Right lobe of liver (tissue), 6 donors: ENCODE data around the gene TRAK1. TPM values are rescaled to one million over a fixed set of nuclear protein-coding genes. Genes with fewer than 3 reads are reported as not detected.

ENCODE experiments used
- ATAC-seq, 4 donors: fragments of 200-7000 bp; cut with Tn5 transposase; one replicate each; pipeline ENCODE4 v1.9.1; 2020; ENCODE audit warnings: mild to moderate bottlenecking in 4 of 4, moderate library complexity in 4 of 4
- DNase-seq, 3 donors: peaks; one replicate each; pipeline ENCODE4 v3.0.0-alpha.2; 2020
- H3K27ac ChIP-seq, 3 donors: fragments of 200-600 bp; one replicate each; pipeline ENCODE4 v1.8.0; 2022
- H3K27me3 ChIP-seq, 2 donors: fragments of 200-600 bp; one replicate each; pipeline ENCODE4 v1.8.0; 2022
- H3K36me3 ChIP-seq, 4 donors: fragments of 200-600 bp; sonication (generic) in 1 of 4; one replicate each; pipeline versions ENCODE4 v1.5.1 to v1.8.0; 2017 to 2022; ENCODE audit warnings: control low read depth in 1 of 4
- H3K4me1 ChIP-seq, 4 donors: fragments of 200-600 bp; sonication (generic) in 1 of 4; one replicate each; pipeline versions ENCODE4 v1.5.1 to v1.8.0; 2017 to 2022; ENCODE audit warnings: control low read depth in 1 of 4
- H3K4me3 ChIP-seq, 3 donors: fragments of 200-600 bp; one replicate each; pipeline ENCODE4 v1.8.0; 2022
- H3K9me3 ChIP-seq, 4 donors: fragments of 200-600 bp; sonication (generic) in 1 of 4; one replicate each; pipeline versions ENCODE4 v1.5.1 to v1.8.0; 2017 to 2022; ENCODE audit warnings: control low read depth in 1 of 4
- CTCF ChIP-seq, 4 donors: fragments of 200-600 bp in 3 of 4; fragments of 450-650 bp in 1 of 4; IDR thresholded peaks; one replicate each; pipeline versions ENCODE4 v1.5.1 to v1.8.0; 2016 to 2022; ENCODE audit warnings: antibody characterized with exemption in 4 of 4, mild to moderate bottlenecking in 2 of 4
- POLR2A ChIP-seq: fragments of 450-650 bp; IDR thresholded peaks from one replicate; pipeline ENCODE4 v1.6.1; 2017; ENCODE audit warnings: antibody characterized with exemption, mild to moderate bottlenecking
- WGBS: methylation state at CpG from one replicate; pipeline ENCODE4 v1.1.6; 2018; ENCODE audit warnings: low coverage, low lambda C conversion rate; ENCODE audit not compliant: insufficient coverage; ENCODE audit errors: missing lambda C conversion rate; 5-methylcytosine and 5-hydroxymethylcytosine counted together
- intact Hi-C, 2 donors: fragments of 100-400 bp; cut with DNase I; formaldehyde crosslinking; loops; one replicate each; pipeline versions ENCODE4 v1.11.2 to v1.14.1; 2022
- total RNA-seq, 6 experiments: library from RNA; depleted of rRNA in 2 of 6; stranded (reverse); fragments of >200 nt in 2 of 6; fragmentation: NEBNext Ultra II Directional in 3 of 6; extraction: Animal tissue kit (Norgen Biotek cat#: 25700) in 3 of 6; gene quantifications; one replicate each; pipeline versions ENCODE4 v1.1.0 to v1.2.4, GENCODE V29; 2016 to 2023
- donor health status: DM: no; HTN: yes; CAD: no.
- donor health status: DM: no; HTN: no; CAD: no.
- donor health status: DM: no; HTN: no; CAD: no.
- donor health status: DM: no; HTN: yes; CAD: no.
- donor health status: DM: no; HTN: yes; CAD: no.

Gene TRAK1
- total RNA-seq, 6 experiments from 2014 or later = 9.5 to 16.4 (median 12.2) TPM

GRCh38 chr3:42097566-42097946 is 6.4 kb downstream of the TRAK1 start:
- intact Hi-C loops = loop anchor here in 1 of 2 donors (5.0 kb wide), 1 partner anchor 200 kb away; no protein-coding TSS in a partner anchor
- Histone ChIP-seq H3K27me3 (no peaks in the 10 kb centered on the region), H3K36me3 (no peaks in the 10 kb centered on the region), H3K27ac (no peak overlapping the region), H3K9me3 (no peaks in the 10 kb centered on the region), H3K4me1 (peaks cover 0 to 12% (median 4%) of the 10 kb centered on the region in 4 donors), H3K4me3 (no peak overlapping the region)
- ATAC-seq (no peak), DNase-seq (no peak)
- 92% methylated on average over 3 of the region's 3 CpGs for WGBS
- TF ChIP-seq CTCF (IDR thresholded peaks at IDR 0.05) (no peak), POLR2A (no peak)

- intact Hi-C loops = loop anchor here in 1 of 2 donors (5.0 kb wide), 1 partner anchor 201 kb away; no protein-coding TSS in a partner anchor
- Histone ChIP-seq H3K4me3 (no peak overlapping the region), H3K27ac (no peak overlapping the region)
These were observed 7.0 kb downstream of the TRAK1 start for GRCh38 chr3:42098171-42098570.

GRCh38 chr3:42099020-42099765 is 8.0 kb downstream of the TRAK1 start:
- H3K9me3 ChIP-seq = no peaks in the 10 kb centered on the region
- TF ChIP-seq CTCF (IDR thresholded peaks at IDR 0.05) = no peak
- no peak for TF ChIP-seq POLR2A
- intact Hi-C loops = loop anchor here in 1 of 2 donors (5.0 kb wide), 1 partner anchor 202 kb away; no protein-coding TSS in a partner anchor
- H3K4me3 ChIP-seq = no peak overlapping the region
- no peak for ATAC-seq
- no peaks in the 10 kb centered on the region for H3K27me3 ChIP-seq
- H3K4me1 ChIP-seq = peaks cover 0 to 12% (median 4%) of the 10 kb centered on the region in 4 donors
- no peak for DNase-seq
- no peak overlapping the region for H3K27ac ChIP-seq
- H3K36me3 ChIP-seq = no peaks in the 10 kb centered on the region
- WGBS = 56% methylated on average over 11 of the region's 19 CpGs

More at GRCh38 chr3:42098171-42098570, 7.0 kb downstream of the TRAK1 start:
- no peak for ATAC-seq
- 78% methylated on average over 6 of the region's 6 CpGs for WGBS
- no peaks in the 10 kb centered on the region for H3K9me3 ChIP-seq
- TF ChIP-seq CTCF (IDR thresholded peaks at IDR 0.05) (no peak), POLR2A (no peak)
- no peak for DNase-seq
- peaks cover 0 to 12% (median 4%) of the 10 kb centered on the region in 4 donors for H3K4me1 ChIP-seq
- no peaks in the 10 kb centered on the region for H3K27me3 ChIP-seq
- no peaks in the 10 kb centered on the region for H3K36me3 ChIP-seq

- peak; percentile 84 to 91 (median 90) for ATAC-seq
- intact Hi-C loops = loop anchor here in 1 of 2 donors (5.0 kb wide), 1 partner anchor 204 kb away; no protein-coding TSS in a partner anchor
- TF ChIP-seq CTCF (IDR thresholded peaks at IDR 0.05) (no peak), POLR2A (no peak)
These were observed 9.9 kb downstream of the TRAK1 start for GRCh38 chr3:42101048-42101447.

More at GRCh38 chr3:42101048-42101447, 9.9 kb downstream of the TRAK1 start:
- Histone ChIP-seq H3K4me3 (no peak overlapping the region), H3K9me3 (no peaks in the 10 kb centered on the region), H3K36me3 (no peaks in the 10 kb centered on the region), H3K4me1 (peaks cover 0 to 12% (median 4%) of the 10 kb centered on the region in 4 donors), H3K27me3 (no peaks in the 10 kb centered on the region), H3K27ac (peak overlapping the region in 2 of 3 donors; percentile 45 to 54)
- DNase-seq = peak; percentile 71 to 81 (median 78)
- WGBS = 21% methylated on average over 4 of the region's 4 CpGs
